GM12874 (cell line): Measurements from ENCODE around the gene PDE9A.

Experiments used
- TF ChIP-seq, protein P1 (sequence below): IDR thresholded peaks from 2 replicates; pipeline ENCODE4 v1.5.1; 2011; ENCODE audit warnings: low read depth, mild to moderate bottlenecking, control low read depth, low read length, moderate library complexity; ENCODE audit not compliant: insufficient read depth

The PDE9A gene

DNA sequence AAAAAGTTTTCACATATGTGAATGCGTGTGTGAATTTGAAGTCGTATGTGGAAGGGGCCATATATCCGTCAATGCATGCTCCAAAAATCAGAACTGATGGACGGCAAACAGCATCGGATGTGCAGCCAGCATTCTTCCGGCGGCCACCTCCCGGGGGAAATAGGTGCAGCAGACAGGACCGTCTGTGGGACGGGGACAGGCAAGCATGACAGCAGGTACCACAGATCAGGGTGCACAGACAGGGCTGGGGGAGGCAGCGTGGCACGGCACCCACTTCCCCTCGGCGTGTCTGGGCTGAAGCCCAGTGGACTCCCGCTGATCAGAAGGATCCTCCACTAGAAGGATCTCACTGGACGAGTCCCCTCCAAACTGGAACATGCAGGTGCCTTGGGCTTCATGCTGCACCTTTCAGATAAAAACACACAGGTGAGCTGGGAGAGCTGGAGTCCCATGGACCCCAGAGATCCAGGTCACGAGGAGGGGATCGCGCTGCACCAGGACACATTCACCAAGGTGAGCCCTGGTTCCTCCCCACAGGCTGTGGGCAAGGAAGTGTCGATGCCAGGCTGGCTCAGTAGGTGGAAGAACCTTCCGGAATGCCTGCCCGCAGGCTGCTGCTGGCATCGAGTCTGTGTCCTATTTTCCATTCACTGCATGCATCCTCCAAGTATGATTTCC is 25.3 kb downstream of the PDE9A start:
- TF ChIP-seq, protein P1, sequence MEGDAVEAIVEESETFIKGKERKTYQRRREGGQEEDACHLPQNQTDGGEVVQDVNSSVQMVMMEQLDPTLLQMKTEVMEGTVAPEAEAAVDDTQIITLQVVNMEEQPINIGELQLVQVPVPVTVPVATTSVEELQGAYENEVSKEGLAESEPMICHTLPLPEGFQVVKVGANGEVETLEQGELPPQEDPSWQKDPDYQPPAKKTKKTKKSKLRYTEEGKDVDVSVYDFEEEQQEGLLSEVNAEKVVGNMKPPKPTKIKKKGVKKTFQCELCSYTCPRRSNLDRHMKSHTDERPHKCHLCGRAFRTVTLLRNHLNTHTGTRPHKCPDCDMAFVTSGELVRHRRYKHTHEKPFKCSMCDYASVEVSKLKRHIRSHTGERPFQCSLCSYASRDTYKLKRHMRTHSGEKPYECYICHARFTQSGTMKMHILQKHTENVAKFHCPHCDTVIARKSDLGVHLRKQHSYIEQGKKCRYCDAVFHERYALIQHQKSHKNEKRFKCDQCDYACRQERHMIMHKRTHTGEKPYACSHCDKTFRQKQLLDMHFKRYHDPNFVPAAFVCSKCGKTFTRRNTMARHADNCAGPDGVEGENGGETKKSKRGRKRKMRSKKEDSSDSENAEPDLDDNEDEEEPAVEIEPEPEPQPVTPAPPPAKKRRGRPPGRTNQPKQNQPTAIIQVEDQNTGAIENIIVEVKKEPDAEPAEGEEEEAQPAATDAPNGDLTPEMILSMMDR: no peak

DNA sequence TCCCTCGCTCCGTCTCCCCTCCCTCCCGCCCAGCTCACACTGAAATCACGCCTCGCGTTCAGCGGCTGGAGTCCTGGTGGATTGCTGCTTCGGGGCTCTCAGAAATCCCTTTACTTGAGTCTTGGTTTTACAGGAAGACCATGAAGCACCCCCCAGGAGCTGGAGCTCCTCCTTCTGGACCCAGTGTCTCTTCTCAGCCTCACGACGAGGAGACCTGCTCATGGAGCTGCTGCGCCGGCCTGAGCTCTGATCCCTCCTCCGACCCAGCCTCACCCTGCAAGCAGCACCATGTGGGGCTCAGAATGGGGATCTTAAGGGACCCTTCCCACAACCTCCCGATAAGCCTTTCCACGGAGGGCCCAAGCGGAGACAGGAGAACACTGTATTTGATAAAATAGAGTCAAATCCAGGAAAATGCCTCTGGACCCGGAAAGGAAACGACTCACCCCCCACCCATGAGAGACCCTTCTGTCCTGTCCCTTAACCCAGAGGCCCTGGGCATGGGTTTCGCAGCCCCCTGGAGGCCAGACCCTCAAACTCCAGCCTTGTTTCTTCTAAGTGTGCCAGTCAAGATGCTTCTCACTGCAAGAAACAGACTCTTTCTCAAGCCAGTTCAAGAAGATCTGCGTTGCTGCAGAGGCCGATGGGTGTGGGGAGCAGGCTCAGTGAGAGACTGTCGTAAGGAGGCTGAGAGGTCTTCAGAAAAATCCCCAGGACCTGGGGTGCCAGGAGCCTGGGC is 26.1 kb downstream of the PDE9A start:
- TF ChIP-seq, protein P1: no peak

DNA sequence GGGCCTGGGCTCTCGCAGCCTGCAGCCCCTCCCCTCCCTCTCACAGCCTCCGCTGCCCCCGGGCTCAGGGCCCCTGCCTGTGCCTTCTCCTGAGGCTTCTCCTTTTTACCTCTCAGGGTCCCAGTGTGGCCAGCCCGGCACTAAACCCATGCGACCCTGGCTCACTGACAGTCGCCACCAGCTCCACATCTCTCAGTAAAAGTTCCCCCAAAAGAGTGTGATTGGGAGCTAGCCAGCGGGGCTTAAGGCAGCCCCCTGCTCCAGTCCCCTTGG is 26.6 kb downstream of the PDE9A start:
- TF ChIP-seq, protein P1: no peak

DNA sequence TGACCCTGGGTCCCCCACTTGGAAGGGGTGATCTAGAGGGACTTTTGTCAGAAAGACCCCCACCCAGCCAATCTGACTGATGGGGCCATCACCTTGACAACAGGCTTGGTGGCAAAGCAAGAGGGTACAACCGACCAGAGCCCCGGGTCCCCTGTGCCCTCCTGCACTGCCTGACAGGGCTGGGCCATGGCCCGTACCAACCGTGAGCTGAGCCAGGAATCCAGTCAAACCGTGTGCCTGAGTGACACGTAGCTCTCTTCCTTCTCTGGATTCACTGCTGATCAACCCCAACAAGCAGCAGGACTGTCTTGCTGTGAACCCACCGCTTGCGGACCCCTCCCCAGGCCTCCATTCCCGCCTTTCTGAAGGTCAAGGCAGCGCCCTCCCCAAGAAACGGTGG is 27.0 kb downstream of the PDE9A start:
- TF ChIP-seq, protein P1: no peak

DNA sequence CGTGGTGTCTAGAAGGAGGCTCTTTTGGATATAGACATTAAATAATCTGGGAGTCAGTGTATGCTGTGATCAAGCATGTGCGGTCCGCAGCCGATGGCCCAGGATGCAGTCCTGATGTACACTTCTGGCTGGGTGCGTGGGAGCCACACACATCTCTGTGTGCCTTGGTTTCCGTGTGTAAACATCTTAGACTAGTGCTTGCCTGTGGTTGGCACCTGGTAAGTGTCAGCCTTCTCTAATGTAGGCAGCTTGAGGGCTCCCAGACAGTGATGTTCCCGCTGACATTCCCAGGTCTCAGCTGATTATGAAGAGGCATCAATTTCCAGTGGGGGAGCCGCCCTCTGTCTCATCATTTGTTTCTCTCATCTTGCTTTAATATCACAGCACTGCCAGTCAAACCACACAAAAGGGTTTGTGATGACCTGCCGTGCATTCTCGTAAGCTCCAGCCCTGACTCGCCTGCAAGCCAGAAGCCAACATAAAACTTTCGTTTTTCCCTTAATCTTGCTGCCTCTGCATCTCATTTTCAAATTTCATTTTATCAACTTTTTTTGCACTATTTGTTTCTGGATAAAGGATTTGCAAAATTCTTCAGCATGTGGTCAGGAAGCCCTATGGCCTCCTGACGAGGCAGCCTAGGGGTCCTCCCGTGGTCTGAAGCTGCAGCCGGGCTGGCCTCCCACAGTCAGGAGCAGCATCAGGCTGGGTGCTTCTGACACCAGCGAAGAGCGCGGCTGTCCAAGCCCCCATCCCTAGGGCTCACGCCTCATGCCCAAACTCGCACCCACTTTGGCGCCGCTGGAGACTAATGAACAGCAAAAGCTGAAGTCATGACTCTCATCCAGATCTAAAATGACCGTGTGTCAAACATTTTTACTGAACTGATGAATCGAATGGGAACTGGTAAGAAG is 28.1 kb downstream of the PDE9A start:
- TF ChIP-seq, protein P1: no peak

DNA sequence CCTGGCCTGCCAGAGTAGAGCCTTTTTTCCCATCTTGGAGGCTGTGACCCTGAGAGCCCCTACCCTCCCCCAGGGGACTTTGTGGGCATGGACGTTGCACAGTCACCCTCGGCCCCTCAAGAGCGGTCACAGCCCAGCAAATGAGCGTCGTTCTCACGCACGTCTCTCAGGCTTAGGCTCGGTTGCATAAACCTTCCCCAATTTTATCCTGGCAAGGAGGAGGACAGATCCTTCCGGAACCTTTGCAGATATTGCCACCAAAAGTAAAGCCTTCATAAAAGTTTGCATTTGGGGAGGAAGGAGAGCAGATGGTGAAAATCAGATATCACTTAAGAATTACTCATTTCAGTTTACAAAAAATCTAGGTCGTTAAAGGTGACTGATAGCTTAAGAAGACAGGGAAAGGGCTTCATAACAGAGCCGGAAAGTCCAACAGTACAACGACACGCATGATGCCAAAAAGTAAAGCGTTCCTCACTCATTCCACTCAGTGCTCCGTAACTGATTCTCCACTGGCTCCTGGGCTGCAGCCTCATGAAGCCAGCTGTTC is 29.3 kb downstream of the PDE9A start:
- TF ChIP-seq, protein P1: no peak
